IPS DF 6.9 (cell line): ENCODE measurements around the gene BBS5.

Source experiments
- DNase-seq: peaks from one replicate; pipeline ENCODE4 v3.0.0-alpha.2; 2013; ENCODE audit warnings: low read depth, low spot score
- H3K27ac ChIP-seq: one replicate; pipeline ENCODE4 v1.5.1; 2013; ENCODE audit warnings: low read length, control low read depth
- H3K27me3 ChIP-seq: 2 replicates; pipeline ENCODE4 v1.6.1; 2013; ENCODE audit warnings: mild to moderate bottlenecking, low read length; ENCODE audit not compliant: control insufficient read depth, insufficient read depth
- H3K36me3 ChIP-seq: 2 replicates; pipeline ENCODE4 v1.6.1; 2013; ENCODE audit warnings: low read length; ENCODE audit not compliant: control insufficient read depth, insufficient read depth
- H3K4me1 ChIP-seq: 2 replicates; pipeline ENCODE4 v1.6.1; 2013; ENCODE audit warnings: low read length; ENCODE audit not compliant: control insufficient read depth, insufficient read depth
- H3K4me3 ChIP-seq: 2 replicates; pipeline ENCODE4 v1.5.1; 2013; ENCODE audit warnings: mild to moderate bottlenecking, low read length
- H3K9me3 ChIP-seq: 2 replicates; pipeline ENCODE4 v1.6.1; 2013; ENCODE audit warnings: low read length, inconsistent platforms; ENCODE audit not compliant: control insufficient read depth, insufficient read depth
- WGBS: extraction: QIAGEN DNeasy Blood & Tissue Kit; methylation state at CpG from one replicate; pipeline ENCODE4 v1.1.7; 2013; ENCODE audit warnings: mixed read lengths, missing lambda C conversion rate; ENCODE audit not compliant: insufficient read length, insufficient coverage; 5-methylcytosine and 5-hydroxymethylcytosine counted together

Gene BBS5

GRCh38 chr2:169462896-169463695 lies 16.2 kb upstream of the BBS5 start:
- no peak overlapping the region for H3K27ac ChIP-seq
- H3K4me1 ChIP-seq: no peaks in the 10 kb centered on the region
- DNase-seq: no peak
- no peaks in the 10 kb centered on the region for H3K27me3 ChIP-seq
- no peaks in the 10 kb centered on the region for H3K36me3 ChIP-seq
- H3K9me3 ChIP-seq: no peaks in the 10 kb centered on the region
- no CpG with 5 or more reads among the region's 4 CpGs for WGBS
- H3K4me3 ChIP-seq: no peak overlapping the region

DNA sequence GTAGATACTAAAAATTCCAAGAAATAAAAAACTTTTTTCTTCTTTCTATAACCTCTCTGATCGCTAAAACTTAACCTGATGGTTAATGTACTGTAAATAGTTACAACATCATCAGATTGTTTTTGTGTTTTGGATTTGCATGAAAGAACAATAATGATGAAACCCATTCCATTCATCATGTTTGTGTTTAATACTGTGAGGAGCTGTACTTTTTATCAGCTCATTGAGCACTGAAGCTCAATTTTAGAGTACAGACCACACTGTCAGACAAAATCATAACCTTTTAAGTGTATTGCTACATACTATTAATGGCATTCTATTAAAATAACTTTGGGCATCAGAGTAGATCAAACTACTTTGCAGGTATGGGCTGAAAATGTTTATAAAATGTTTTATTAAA lies 14.8 kb upstream of the BBS5 start:
- DNase-seq: no peak
- Histone ChIP-seq H3K4me1 (no peaks in the 10 kb centered on the region), H3K27me3 (no peaks in the 10 kb centered on the region), H3K4me3 (no peak overlapping the region), H3K27ac (no peak overlapping the region), H3K36me3 (no peaks in the 10 kb centered on the region), H3K9me3 (no peaks in the 10 kb centered on the region)
- WGBS: no CpG with 5 or more reads among the region's 1 CpG

GRCh38 chr2:169464882-169465281 lies 14.4 kb upstream of the BBS5 start:
- DNase-seq: no peak
- H3K27ac ChIP-seq: no peak overlapping the region
- no CpG with 5 or more reads among the region's 2 CpGs for whole genome bisulfite sequencing

GRCh38 chr2:169468841-169469240 lies 10.5 kb upstream of the BBS5 start:
- no CpG with 5 or more reads among the region's 1 CpG for WGBS
- DNase-seq: no peak
- H3K9me3 ChIP-seq: no peaks in the 10 kb centered on the region
- H3K4me1 ChIP-seq: no peaks in the 10 kb centered on the region
- H3K4me3 ChIP-seq: no peak overlapping the region
- H3K27ac ChIP-seq: no peak overlapping the region
- H3K27me3 ChIP-seq: no peaks in the 10 kb centered on the region
- H3K36me3 ChIP-seq: no peaks in the 10 kb centered on the region

More at GRCh38 chr2:169464882-169465281, 14.4 kb upstream of the BBS5 start:
- no peaks in the 10 kb centered on the region for H3K27me3 ChIP-seq
- no peak overlapping the region for H3K4me3 ChIP-seq
- no peaks in the 10 kb centered on the region for H3K4me1 ChIP-seq
- H3K36me3 ChIP-seq: no peaks in the 10 kb centered on the region
- no peaks in the 10 kb centered on the region for H3K9me3 ChIP-seq

DNA sequence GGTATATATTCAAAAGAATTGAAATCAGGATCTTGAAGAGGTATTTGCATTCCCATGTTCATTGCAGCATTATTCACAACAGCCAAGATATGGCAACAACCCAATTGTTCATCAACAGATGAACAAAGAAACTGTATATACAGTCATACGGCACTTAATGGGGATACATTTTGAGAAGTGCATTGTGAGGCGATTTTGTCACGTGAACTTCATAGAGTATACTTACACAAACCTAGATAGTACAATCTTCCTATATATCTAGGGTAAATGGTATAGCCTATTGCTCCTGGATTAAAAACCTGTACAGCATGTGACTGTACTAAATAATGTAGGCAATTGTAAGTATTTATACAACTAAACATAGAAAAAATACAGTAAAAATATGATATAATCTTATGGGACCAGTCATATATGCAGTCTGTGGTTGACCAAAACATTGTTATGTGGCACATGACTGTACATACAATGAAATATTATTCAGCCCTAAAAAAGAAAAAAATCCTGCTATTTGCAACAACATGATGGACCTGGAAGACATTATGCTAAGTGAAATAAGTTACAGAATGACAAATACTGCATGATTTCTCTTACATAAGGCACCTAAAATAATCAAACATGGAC lies 9.2 kb upstream of the BBS5 start:
- no peak for DNase-seq
- no peaks in the 10 kb centered on the region for H3K27me3 ChIP-seq
- H3K27ac ChIP-seq: no peak overlapping the region
- H3K4me3 ChIP-seq: no peak overlapping the region
- H3K4me1 ChIP-seq: no peaks in the 10 kb centered on the region
- WGBS: no CpG with 5 or more reads among the region's 3 CpGs
- no peaks in the 10 kb centered on the region for H3K9me3 ChIP-seq
- no peaks in the 10 kb centered on the region for H3K36me3 ChIP-seq

GRCh38 chr2:169472249-169472648 lies 7.0 kb upstream of the BBS5 start:
- Histone ChIP-seq H3K36me3 (no peaks in the 10 kb centered on the region), H3K9me3 (no peaks in the 10 kb centered on the region), H3K4me1 (no peaks in the 10 kb centered on the region), H3K27ac (no peak overlapping the region), H3K27me3 (no peaks in the 10 kb centered on the region), H3K4me3 (no peak overlapping the region)
- WGBS: no CpG with 5 or more reads among the region's 1 CpG
- no peak for DNase-seq

DNA sequence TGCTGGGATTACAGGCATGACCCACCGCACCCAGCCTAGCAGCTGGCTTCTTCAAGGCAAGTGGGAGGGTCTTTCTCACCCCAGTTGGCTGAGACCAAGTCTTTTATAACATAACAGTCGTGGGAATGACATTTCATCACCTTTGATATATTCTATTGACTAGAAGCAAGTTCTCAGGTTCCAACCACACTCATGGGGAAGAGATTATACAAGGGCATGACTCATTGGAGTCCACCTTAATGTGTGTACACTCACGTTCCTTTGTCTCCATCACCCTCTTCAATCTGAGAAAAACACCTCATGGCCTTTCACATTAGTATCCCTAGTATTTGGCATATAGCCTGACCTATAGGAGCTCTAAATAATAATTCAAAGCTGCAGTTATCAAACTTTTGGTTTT lies 2.8 kb upstream of the BBS5 start:
- no peak overlapping the region for H3K4me3 ChIP-seq
- H3K9me3 ChIP-seq: no peaks in the 10 kb centered on the region
- H3K4me1 ChIP-seq: no peaks in the 10 kb centered on the region
- no CpG with 5 or more reads among the region's 3 CpGs for WGBS
- no peak for DNase-seq
- H3K27me3 ChIP-seq: peaks cover 16% of the 10 kb centered on the region
- H3K36me3 ChIP-seq: no peaks in the 10 kb centered on the region
- H3K27ac ChIP-seq: no peak overlapping the region

DNA sequence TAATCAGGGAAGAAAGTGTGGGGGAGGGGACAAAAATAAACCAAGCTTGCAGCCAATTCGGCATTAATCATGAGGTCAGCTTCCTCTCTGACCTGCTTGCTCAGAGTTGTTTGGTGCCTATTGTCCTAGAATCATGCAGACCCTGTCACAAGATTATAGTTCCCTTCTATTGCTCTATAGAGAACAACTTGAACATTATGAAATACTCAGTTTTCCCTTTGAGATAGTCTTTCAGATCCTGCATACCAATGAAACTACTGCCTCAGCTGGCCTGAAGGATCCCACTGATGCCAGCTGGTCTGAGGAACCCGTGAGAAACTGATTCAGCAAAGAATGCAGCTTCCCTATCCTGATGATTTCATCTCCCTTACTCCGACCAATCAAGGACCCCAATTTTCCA lies 955 bp upstream of the BBS5 start:
- Histone ChIP-seq H3K36me3 (no peaks in the 10 kb centered on the region), H3K27me3 (peaks cover 16% of the 10 kb centered on the region), H3K4me1 (no peaks in the 10 kb centered on the region), H3K27ac (no peak overlapping the region), H3K4me3 (no peak overlapping the region), H3K9me3 (no peaks in the 10 kb centered on the region)
- DNase-seq: no peak
- no CpG with 5 or more reads among the region's 3 CpGs for WGBS

GRCh38 chr2:169478745-169479256 lies 493 bp upstream of the BBS5 start:
- no peaks in the 10 kb centered on the region for H3K4me1 ChIP-seq
- H3K27ac ChIP-seq: no peak overlapping the region
- DNase-seq: no peak
- peak overlapping the region; percentile 60; the same call in 1 of the 2 replicates for H3K4me3 ChIP-seq
- H3K27me3 ChIP-seq: peaks cover 16% of the 10 kb centered on the region
- H3K36me3 ChIP-seq: no peaks in the 10 kb centered on the region
- WGBS: no CpG with 5 or more reads among the region's 14 CpGs
- H3K9me3 ChIP-seq: no peaks in the 10 kb centered on the region

- no CpG with 5 or more reads among the region's 9 CpGs for WGBS
Measured at GRCh38 chr2:169480079-169480465, 778 bp downstream of the BBS5 start.

More at GRCh38 chr2:169480079-169480465, 778 bp downstream of the BBS5 start:
- Histone ChIP-seq H3K36me3 (no peaks in the 10 kb centered on the region), H3K27ac (no peak overlapping the region), H3K27me3 (peaks cover 16% of the 10 kb centered on the region), H3K4me3 (peak overlapping the region; percentile 60; the same call in 1 of the 2 replicates), H3K4me1 (no peaks in the 10 kb centered on the region), H3K9me3 (no peaks in the 10 kb centered on the region)
- DNase-seq: no peak
